Tibial nerve (tissue), 4 donors: Measurements from ENCODE around the gene CAV3. TPM values are rescaled to one million over a fixed set of nuclear protein-coding genes. Genes with fewer than 3 reads are reported as not detected.

Experiments used
- DNase-seq, 2 donors: peaks; one replicate each; pipeline ENCODE4 v3.0.0-alpha.2; 2019; ENCODE audit warnings: low spot score in 2 of 2
- H3K27ac ChIP-seq, 4 donors: fragments of 200-600 bp; sonication (generic) in 3 of 4; one replicate each; pipeline ENCODE4 v1.5.1; 2017 to 2019; ENCODE audit warnings: mild to moderate bottlenecking in 1 of 4
- H3K27me3 ChIP-seq, 2 donors: fragments of 200-600 bp; sonication (generic) in 1 of 2; one replicate each; pipeline versions ENCODE4 v1.5.1 to v1.6.0; 2017 to 2019
- H3K36me3 ChIP-seq, 3 donors: fragments of 200-600 bp; sonication (generic); one replicate each; pipeline ENCODE4 v1.5.1; 2018 to 2019
- H3K4me1 ChIP-seq, 4 donors: fragments of 200-600 bp; sonication (generic) in 3 of 4; one replicate each; pipeline ENCODE4 v1.5.1; 2017 to 2019
- H3K4me3 ChIP-seq, 4 donors: fragments of 200-600 bp; sonication (generic) in 3 of 4; one replicate each; pipeline ENCODE4 v1.5.1; 2017 to 2019; ENCODE audit warnings: mild to moderate bottlenecking in 1 of 4, moderate library complexity in 1 of 4
- H3K9me3 ChIP-seq, 4 donors: fragments of 200-600 bp; sonication (generic) in 3 of 4; one replicate each; pipeline ENCODE4 v1.5.1; 2017 to 2019
- CTCF ChIP-seq, 5 experiments: fragments of 200-600 bp in 3 of 5; fragments of 450-650 bp in 2 of 5; sonication (generic) in 3 of 5; IDR thresholded peaks; one replicate each; pipeline ENCODE4 v1.5.1; 2016 to 2019; ENCODE audit warnings: antibody characterized with exemption in 5 of 5, mild to moderate bottlenecking in 3 of 5, moderate library complexity in 2 of 5
- EP300 ChIP-seq, 2 donors: sonication (generic); formaldehyde crosslinking; IDR thresholded peaks; one replicate each; pipeline ENCODE4 v1.6.1; 2017; ENCODE audit warnings: antibody characterized with exemption in 2 of 2, mild to moderate bottlenecking in 1 of 2
- POLR2A ChIP-seq, 2 donors: fragments of 450-650 bp; IDR thresholded peaks; one replicate each; pipeline ENCODE4 v1.6.1; 2017; ENCODE audit warnings: antibody characterized with exemption in 2 of 2, mild to moderate bottlenecking in 2 of 2, moderate library complexity in 2 of 2
- WGBS, 2 donors: methylation state at CpG; one replicate each; pipeline ENCODE4 v1.1.5; 2018; 5-methylcytosine and 5-hydroxymethylcytosine counted together
- total RNA-seq, 4 donors: library from RNA; depleted of rRNA; stranded (reverse); fragments of >200 nt; gene quantifications; one replicate each; pipeline ENCODE4 v1.1.0, GENCODE V29; 2016

Gene CAV3
- total RNA-seq, 4 donors from 2014 or later: 0.66 TPM; not detected in 3

DNA sequence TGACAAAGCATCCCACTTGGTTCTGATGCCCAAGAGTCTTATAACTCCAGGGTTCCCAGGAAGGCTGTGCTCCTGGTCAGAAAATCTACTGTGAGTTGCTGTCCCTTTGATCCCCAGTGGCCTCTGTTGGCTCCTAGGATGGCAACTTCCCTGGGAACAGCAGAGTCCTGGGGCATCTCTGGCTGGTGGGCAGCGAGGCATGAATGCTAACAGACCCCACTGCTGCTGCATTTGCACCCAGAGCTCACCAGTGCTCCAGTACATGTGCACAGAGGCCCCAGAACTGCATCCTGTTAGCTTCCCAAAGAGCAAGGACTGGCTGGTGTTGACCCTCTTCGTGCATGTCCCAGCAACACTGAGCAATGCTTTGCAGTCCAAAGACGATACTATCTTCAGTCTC lies 15.7 kb downstream of the CAV3 start:
- no peaks in the 10 kb centered on the region for H3K36me3 ChIP-seq
- no peaks in the 10 kb centered on the region for H3K27me3 ChIP-seq
- H3K4me1 ChIP-seq: no peaks in the 10 kb centered on the region
- no peak overlapping the region for H3K4me3 ChIP-seq
- 94 to 97% methylated on average over 3 of the region's 3 CpGs for WGBS, 2 donors
- H3K9me3 ChIP-seq: no peaks in the 10 kb centered on the region
- no peak overlapping the region for H3K27ac ChIP-seq
- TF ChIP-seq EP300 (IDR thresholded peaks at IDR 0.05): no peak
- no peak for TF ChIP-seq CTCF (IDR thresholded peaks at IDR 0.05)
- TF ChIP-seq POLR2A (IDR thresholded peaks at IDR 0.05): no peak
- no peak for DNase-seq

GRCh38 chr3:8752832-8753231 lies 19.2 kb downstream of the CAV3 start:
- H3K36me3 ChIP-seq: no peaks in the 10 kb centered on the region
- WGBS, 2 donors: 87 to 89% methylated on average over 14 of the region's 14 CpGs
- TF ChIP-seq EP300 (IDR thresholded peaks at IDR 0.05) (no peak), POLR2A (IDR thresholded peaks at IDR 0.05) (no peak), CTCF (IDR thresholded peaks at IDR 0.05) (no peak)

GRCh38 chr3:8755097-8755496 lies 21.5 kb downstream of the CAV3 start:
- Histone ChIP-seq H3K27me3 (no peaks in the 10 kb centered on the region), H3K4me3 (no peak overlapping the region), H3K36me3 (no peaks in the 10 kb centered on the region), H3K27ac (no peak overlapping the region), H3K9me3 (no peaks in the 10 kb centered on the region), H3K4me1 (no peaks in the 10 kb centered on the region)
- WGBS, 2 donors: 49 to 60% methylated on average over 3 of the region's 3 CpGs
- TF ChIP-seq CTCF (IDR thresholded peaks at IDR 0.05) (no peak), EP300 (IDR thresholded peaks at IDR 0.05) (no peak), POLR2A (IDR thresholded peaks at IDR 0.05) (no peak)
- DNase-seq: no peak

More at GRCh38 chr3:8752832-8753231, 19.2 kb downstream of the CAV3 start:
- Histone ChIP-seq H3K4me1 (no peaks in the 10 kb centered on the region), H3K4me3 (no peak overlapping the region), H3K9me3 (no peaks in the 10 kb centered on the region), H3K27ac (no peak overlapping the region), H3K27me3 (no peaks in the 10 kb centered on the region)
- no peak for DNase-seq

DNA sequence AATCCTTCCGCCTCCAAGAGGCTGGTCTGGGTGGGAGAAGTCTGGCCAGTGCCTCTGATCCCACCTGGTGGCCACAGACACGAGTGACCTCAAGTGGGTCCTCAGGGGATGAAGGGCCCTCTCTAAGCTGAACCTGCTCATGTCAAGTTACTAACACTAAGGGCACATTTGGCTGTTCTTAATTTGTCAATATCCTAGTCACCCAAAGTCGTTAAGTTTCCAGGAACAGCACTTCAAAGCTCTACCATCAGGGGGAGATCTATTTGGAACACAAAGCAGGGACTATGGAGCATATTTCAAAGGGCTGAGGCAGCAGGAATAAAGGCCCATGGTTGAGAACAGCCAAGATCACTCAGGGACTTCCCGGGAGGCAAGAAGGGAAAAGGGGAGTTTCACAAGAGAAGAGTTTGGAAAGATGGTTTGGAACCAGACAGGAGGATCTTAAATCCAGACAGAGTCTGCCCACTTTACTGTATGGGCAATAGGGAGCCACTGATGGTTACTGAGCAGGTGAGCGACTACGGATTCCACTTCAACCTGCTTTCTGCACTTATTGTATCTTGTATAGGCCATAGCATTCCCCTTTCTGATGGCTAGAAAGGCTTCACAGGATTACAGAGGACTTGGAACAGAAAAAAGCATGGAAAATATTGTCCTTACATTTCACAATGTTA lies 22.1 kb downstream of the CAV3 start:
- TF ChIP-seq EP300 (IDR thresholded peaks at IDR 0.05): no peak
- no peak for TF ChIP-seq CTCF (IDR thresholded peaks at IDR 0.05)
- TF ChIP-seq POLR2A (IDR thresholded peaks at IDR 0.05): no peak
- Histone ChIP-seq H3K4me1 (no peaks in the 10 kb centered on the region), H3K4me3 (no peak overlapping the region), H3K36me3 (no peaks in the 10 kb centered on the region), H3K27ac (no peak overlapping the region), H3K9me3 (no peaks in the 10 kb centered on the region), H3K27me3 (no peaks in the 10 kb centered on the region)
- 68 to 74% methylated on average over 6 of the region's 6 CpGs for WGBS, 2 donors
- DNase-seq: no peak

GRCh38 chr3:8756671-8757070 lies 23.1 kb downstream of the CAV3 start:
- no peaks in the 10 kb centered on the region for H3K27me3 ChIP-seq
- no peak overlapping the region for H3K4me3 ChIP-seq
- no peaks in the 10 kb centered on the region for H3K4me1 ChIP-seq
- WGBS, 2 donors: 77 to 83% methylated on average over 7 of the region's 7 CpGs
- no peak for DNase-seq
- H3K27ac ChIP-seq: no peak overlapping the region
- no peaks in the 10 kb centered on the region for H3K36me3 ChIP-seq
- TF ChIP-seq EP300 (IDR thresholded peaks at IDR 0.05) (no peak), POLR2A (IDR thresholded peaks at IDR 0.05) (no peak), CTCF (IDR thresholded peaks at IDR 0.05) (no peak)
- H3K9me3 ChIP-seq: no peaks in the 10 kb centered on the region
